HepG2 (cell line): ENCODE measurements around the gene UCKL1. TPM values are rescaled to one million over a fixed set of nuclear protein-coding genes. Genes with fewer than 3 reads are reported as not detected.
A peak's percentile ranks its signal among the peaks of the same experiment; 100 is the strongest.

Source experiments
- CCAR2 ChIP-seq: fragments of 200-400 bp; formaldehyde crosslinking; optimal IDR thresholded peaks from 2 replicates; pipeline ENCODE3; 2018; ENCODE audit warnings: low read depth, mild to moderate bottlenecking, low read length, moderate library complexity
- EED ChIP-seq: sonication (generic); formaldehyde crosslinking; IDR thresholded peaks from 2 replicates; pipeline ENCODE4 v1.5.0; 2020; ENCODE audit warnings: mild to moderate bottlenecking, missing genetic modification reagents
- HMGXB4 ChIP-seq, 2 experiments: sonication (generic) in 1 of 2; formaldehyde crosslinking in 1 of 2; IDR thresholded peaks; 2 replicates each; pipeline versions ENCODE4 v1.4.0 to v1.6.1; 2018 to 2020; ENCODE audit warnings: missing genetic modification reagents in 2 of 2, borderline replicate concordance in 1 of 2, low read depth in 1 of 2, mild to moderate bottlenecking in 1 of 2, missing biosample characterization in 1 of 2
- KLF6 ChIP-seq: IDR thresholded peaks from 2 replicates; pipeline ENCODE4 v1.8.0; 2016; ENCODE audit warnings: missing biosample characterization, missing genetic modification reagents
- NBN ChIP-seq: fragments of 450-650 bp; conservative IDR thresholded peaks from 2 replicates; pipeline ENCODE4 v1.6.1; 2017
- NR2F1 ChIP-seq, 2 experiments: fragments of 450-650 bp in 1 of 2; formaldehyde crosslinking in 1 of 2; IDR thresholded peaks; 2 replicates each; pipeline versions ENCODE4 v1.5.0 to v1.6.1; 2016 to 2020; ENCODE audit warnings: mild to moderate bottlenecking in 1 of 2, missing compliant biosample characterization in 1 of 2, missing genetic modification reagents in 1 of 2, moderate library complexity in 1 of 2
- TBP ChIP-seq: sonication (generic); formaldehyde crosslinking; IDR thresholded peaks from 2 replicates; pipeline ENCODE4 v1.5.0; 2020; ENCODE audit warnings: missing genetic modification reagents
- TFDP2 ChIP-seq: sonication (generic); formaldehyde crosslinking; IDR thresholded peaks from 2 replicates; pipeline ENCODE4 v1.4.0; 2020; ENCODE audit warnings: missing genetic modification reagents
- ZNF501 ChIP-seq: sonication (generic); formaldehyde crosslinking; IDR thresholded peaks from 2 replicates; pipeline ENCODE4 v1.5.1; 2020; ENCODE audit warnings: mild to moderate bottlenecking, moderate library complexity, missing genetic modification reagents
- ZSCAN21 ChIP-seq: sonication (generic); formaldehyde crosslinking; IDR thresholded peaks from 2 replicates; pipeline ENCODE4 v1.8.0; 2022; ENCODE audit warnings: mild to moderate bottlenecking, missing genetic modification reagents, moderate library complexity, borderline replicate concordance
- polyA plus RNA-seq, 8 experiments: library from polyadenylated mRNA; depleted of rRNA in 3 of 8; stranded (reverse) in 7 of 8; unstranded in 1 of 8; fragments of >200 nt; fragmentation: Illumina TruSeq in 4 of 8; extraction: Trizol in 4 of 8; gene quantifications; 2 replicates each; pipeline versions ENCODE4 v1.2.1 to v1.2.3, GENCODE V29; 2011 to 2016; ENCODE audit warnings: low read depth in 4 of 8, missing spikeins in 1 of 8, mixed read lengths in 1 of 8; ENCODE audit not compliant: insufficient read depth in 1 of 8
- total RNA-seq, 5 experiments: library from RNA; depleted of rRNA; stranded (reverse); fragments of >200 nt; fragmentation: Illumina TruSeq; extraction: Trizol; gene quantifications; 2 replicates each; pipeline ENCODE4 v1.2.3, GENCODE V29; 2016; ENCODE audit warnings: low read depth in 1 of 5
- TF ChIP-seq, protein P1 (sequence below): sonication (generic); formaldehyde crosslinking; IDR thresholded peaks from 2 replicates; pipeline ENCODE4 v1.4.0; 2020; ENCODE audit warnings: missing genetic modification reagents, low read depth, mild to moderate bottlenecking, borderline replicate concordance
- TF ChIP-seq, protein P2 (sequence below): sonication (generic); formaldehyde crosslinking; IDR thresholded peaks from 2 replicates; pipeline ENCODE4 v1.9.0; 2021; ENCODE audit warnings: missing genetic modification reagents, mild to moderate bottlenecking, borderline replicate concordance

UCKL1 gene
- total and polyA plus RNA-seq, 2 of the 13 experiments (the other 11 are each of a cell fraction or from before 2014, with no cell fraction given): 50.2 to 126 TPM

- TF ChIP-seq EED: no peak
- TF ChIP-seq TBP (CRISPR knock-in tag): no peak; the same call in 1 of the 2 replicates
- no peak; the same call in 1 of the 2 replicates for TF ChIP-seq KLF6 (CRISPR knock-in tag)
- TF ChIP-seq NR2F1 (CRISPR knock-in tag; IDR thresholded peaks at IDR 0.05): peak; percentile 63 to 83; a peak in 3 of 4 replicates
- peak; percentile 86 for TF ChIP-seq ZNF501 (CRISPR knock-in tag)
- TF ChIP-seq, protein P1, sequence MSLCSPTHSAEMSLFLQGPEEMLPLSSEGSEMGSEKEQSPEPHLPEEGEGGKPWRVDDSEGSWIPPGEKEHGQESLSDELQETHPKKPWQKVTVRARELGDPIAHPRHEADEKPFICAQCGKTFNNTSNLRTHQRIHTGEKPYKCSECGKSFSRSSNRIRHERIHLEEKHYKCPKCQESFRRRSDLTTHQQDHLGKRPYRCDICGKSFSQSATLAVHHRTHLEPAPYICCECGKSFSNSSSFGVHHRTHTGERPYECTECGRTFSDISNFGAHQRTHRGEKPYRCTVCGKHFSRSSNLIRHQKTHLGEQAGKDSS (CRISPR knock-in tag): peak; percentile 74; the same call in 1 of the 2 replicates
- TF ChIP-seq HMGXB4 (CRISPR knock-in tag; IDR thresholded peaks at IDR 0.05; ENCODE audit: borderline replicate concordance in 1 of 2, low read depth in 1 of 2): peak; percentile 57 to 71
- no peak for TF ChIP-seq NBN
- TF ChIP-seq ZSCAN21 (CRISPR knock-in tag): no peak; the same call in 1 of the 2 replicates
- peak; percentile 41; the same call in 1 of the 2 replicates for TF ChIP-seq TFDP2 (CRISPR knock-in tag)
- TF ChIP-seq, protein P2, sequence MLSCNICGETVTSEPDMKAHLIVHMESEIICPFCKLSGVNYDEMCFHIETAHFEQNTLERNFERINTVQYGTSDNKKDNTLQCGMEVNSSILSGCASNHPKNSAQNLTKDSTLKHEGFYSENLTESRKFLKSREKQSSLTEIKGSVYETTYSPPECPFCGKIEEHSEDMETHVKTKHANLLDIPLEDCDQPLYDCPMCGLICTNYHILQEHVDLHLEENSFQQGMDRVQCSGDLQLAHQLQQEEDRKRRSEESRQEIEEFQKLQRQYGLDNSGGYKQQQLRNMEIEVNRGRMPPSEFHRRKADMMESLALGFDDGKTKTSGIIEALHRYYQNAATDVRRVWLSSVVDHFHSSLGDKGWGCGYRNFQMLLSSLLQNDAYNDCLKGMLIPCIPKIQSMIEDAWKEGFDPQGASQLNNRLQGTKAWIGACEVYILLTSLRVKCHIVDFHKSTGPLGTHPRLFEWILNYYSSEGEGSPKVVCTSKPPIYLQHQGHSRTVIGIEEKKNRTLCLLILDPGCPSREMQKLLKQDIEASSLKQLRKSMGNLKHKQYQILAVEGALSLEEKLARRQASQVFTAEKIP (CRISPR knock-in tag): no peak
- no peak for TF ChIP-seq CCAR2
Measured at GRCh38 chr20:63896264-63897105, 59.7 kb downstream of the UCKL1 start (continued).
